Effector CD8-positive, alpha-beta T cell (primary cell): ENCODE measurements around the gene SLC7A11.

Experiments used
- DNase-seq: peaks from one replicate; lab custom pipeline; 2025; lab: John Stamatoyannopoulos, UW
- total RNA-seq, 4 experiments: gene quantifications; one replicate each; lab custom pipeline; 2026; lab: John Stamatoyannopoulos, UW

The SLC7A11 gene
- 0.88 to 9.1 (median 1.8) reads per million in 4 experiments for total RNA-seq

GRCh38 chr4:138242076-138242833 is at the start of gene SLC7A11:
Gene SLC7A11 (minus strand): TSS chr4:138242349. CDS start chr4:138242069, 280 bp downstream.
- DNase-seq = no peak

DNA sequence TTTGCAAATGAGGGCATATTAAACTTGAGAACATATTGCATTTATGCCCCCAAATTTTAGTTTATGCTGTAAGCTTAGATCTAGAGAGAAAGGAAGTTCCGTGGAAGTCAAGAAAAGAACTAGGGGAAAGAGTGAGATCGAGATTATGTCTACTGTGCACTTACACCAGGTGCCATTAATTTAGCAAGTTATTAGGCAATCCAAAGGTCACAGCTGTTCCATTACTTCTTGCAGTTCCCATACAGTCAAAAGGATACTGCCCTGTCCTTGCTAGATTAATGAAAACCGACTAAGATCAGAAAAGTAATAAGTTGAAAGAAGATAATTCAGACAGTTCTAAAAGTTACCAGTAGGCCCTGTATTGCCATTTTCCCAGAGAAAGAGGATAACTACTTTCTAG is 49.3 kb upstream of the SLC7A11 start:
- DNase-seq = no peak

DNA sequence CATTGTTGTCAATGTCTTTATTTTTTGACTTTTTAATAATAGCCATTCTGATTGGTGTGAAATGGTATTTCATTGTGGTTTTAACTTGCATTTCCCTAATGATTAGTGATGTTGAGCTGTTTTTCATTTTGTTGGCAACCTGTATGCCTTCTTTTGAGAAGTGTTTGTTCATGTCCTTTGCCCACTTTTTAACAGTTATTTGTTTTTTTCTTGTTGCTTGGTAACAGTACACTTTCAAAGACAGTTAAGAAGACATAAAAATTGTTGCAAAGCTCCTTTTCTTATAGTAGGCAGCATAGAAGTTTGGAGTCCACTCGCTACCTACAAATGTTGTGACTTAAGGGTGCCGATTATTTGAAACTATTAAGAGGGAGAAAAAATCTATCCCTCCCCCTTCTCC is 48.7 kb upstream of the SLC7A11 start:
- no peak for DNase-seq

DNA sequence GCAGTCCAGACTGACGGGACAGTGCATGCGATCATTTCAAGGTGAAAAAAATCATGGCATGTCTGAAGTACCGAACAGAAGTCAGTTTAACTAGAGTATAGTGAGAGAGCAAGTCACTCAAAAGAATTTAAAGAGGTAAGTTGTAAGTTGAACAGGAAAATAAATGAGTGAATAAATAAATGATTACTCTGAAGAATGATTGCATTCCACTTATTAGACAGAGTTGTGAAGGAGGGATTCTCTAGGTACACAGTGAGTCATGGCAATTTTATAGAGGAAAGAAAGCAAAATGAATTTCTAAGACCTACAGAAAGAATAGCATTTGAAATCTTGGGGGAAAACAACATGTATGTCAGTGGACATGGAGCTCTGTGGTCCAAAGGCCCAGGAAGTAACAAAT is 37.1 kb upstream of the SLC7A11 start:
- DNase-seq = no peak

DNA sequence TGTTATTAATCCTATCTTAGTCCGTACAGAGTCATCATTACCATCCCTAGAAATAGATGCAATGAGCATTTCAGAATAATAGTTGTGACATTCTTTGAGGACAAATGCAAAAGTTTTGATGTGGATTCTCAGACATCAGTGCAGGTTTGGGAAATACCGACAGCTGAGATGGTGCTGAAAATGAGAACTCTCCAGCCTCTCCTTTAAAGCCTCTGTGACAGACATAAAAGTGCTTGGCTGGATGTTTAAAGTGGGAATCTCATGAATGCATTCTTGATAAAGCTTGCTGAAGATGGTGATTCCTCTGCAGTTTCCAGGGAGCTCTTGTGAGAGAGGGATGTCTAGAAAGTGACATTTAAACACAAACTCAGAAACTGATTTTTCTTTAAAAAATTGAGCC is 35.0 kb upstream of the SLC7A11 start:
- DNase-seq = no peak

DNA sequence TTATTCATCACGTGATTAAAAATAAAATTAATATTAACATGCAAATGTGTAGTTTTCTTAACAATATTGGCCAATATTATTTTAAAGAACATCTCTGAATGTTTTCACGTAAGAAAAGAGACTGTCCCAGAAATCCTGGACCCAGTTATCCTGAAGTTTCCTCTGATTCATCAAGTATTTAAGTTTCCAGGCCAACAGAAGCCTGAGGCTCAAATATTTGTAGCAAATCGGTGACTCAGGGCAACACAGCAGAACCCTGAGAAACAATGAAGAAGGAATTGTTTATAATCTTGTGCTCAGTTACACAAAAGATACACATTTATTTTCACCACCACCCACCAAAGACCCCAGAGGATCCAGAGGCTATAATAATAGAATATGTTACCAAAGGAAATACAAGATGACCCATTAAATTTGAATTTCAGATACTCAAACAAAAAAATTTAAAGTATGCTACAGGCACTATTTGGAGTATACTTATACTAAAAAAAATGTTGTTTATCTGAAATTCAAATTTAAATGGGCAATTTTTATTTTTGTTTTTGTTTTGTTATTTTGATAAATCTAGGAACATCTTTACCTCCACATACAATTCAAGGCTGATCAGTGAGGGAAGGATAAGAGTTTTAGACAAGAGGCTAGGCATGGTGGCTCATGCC is 33.9 kb upstream of the SLC7A11 start:
- no peak for DNase-seq

- no peak for DNase-seq
These were observed 33.1 kb upstream of the SLC7A11 start for GRCh38 chr4:138275216-138275615.

GRCh38 chr4:138269175-138269574 is 27.0 kb upstream of the SLC7A11 start:
- no peak for DNase-seq

DNA sequence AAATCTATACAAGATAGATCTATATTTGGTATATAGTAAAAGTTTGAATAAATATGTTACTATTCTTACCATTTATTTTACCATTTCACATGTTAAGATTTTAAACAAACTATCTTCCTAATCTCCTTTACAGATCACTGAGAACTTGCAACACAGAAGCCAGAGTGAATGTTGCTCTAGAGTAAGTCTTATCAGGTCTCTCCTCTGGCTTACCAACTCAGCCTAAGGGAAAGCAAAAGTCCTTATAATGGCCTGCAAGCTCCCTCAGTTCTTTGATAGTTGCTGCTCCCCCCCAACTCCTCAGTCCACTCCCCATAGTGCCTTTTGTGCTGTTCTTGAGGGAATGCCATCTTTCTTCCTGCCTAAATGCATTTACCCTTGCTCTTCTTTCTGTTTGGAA is 25.7 kb upstream of the SLC7A11 start:
- DNase-seq = no peak

GRCh38 chr4:138266948-138267347 is 24.8 kb upstream of the SLC7A11 start:
- DNase-seq = no peak

GRCh38 chr4:138263247-138263816 is 21.2 kb upstream of the SLC7A11 start:
- no peak for DNase-seq

DNA sequence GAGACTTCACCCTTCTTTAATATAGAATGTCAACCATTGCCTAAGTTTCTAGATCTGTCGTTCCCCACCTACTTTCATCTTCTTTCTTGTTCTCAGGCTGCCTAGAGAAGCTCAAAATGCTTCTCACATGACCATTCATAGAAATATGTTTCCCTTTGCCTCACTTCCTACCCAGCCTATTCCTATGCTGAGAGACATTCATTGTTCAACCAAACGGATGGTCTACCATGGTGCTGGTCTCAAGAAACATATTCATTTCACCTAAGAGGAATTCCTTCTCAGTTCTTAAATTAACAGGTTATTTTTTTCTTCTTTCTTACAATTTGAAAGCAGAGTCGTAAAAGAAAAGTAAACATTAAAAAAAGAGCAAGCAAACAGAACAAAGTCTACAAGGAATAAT is 20.3 kb upstream of the SLC7A11 start:
- DNase-seq = no peak

GRCh38 chr4:138262030-138262429 is 19.9 kb upstream of the SLC7A11 start:
- no peak for DNase-seq

DNA sequence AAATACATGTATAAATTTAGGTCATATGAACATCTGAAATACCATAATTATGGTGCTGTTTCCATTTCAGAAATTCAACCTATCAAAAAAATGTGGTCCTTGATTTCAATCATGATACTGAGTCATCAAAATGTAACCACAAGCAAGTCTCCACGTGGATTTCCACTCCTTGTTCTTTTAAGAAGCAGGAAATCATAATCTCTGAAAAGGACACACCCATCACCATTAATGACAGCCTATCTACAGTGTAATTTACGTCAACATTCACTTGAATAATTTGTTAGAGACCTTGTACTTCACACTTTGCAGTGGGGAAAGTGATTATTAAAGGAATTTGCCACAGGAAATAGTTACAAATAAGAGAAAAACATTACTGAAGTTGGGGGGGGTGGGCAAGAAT is 17.7 kb upstream of the SLC7A11 start:
- no peak for DNase-seq

DNA sequence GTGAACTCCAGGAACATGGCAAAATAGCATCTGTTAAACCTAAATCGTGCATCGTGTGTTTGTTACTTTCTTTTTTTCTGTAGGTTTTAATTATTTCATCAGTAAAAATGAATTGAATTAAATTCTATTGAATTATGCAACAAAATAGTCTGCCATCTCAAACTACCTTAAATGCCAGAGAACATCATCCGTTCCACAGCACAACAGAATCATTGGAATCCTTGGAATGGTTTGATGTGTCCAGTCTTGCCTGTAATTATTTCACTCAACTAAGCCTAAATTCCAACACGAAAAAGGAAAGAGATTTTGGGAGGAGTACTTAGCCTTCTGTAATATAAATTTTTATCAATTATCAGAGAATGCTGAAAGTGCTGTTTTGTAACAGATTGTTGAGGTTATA is 17.1 kb upstream of the SLC7A11 start:
- DNase-seq = no peak

- no peak for DNase-seq
These were observed 14.5 kb upstream of the SLC7A11 start for GRCh38 chr4:138256608-138257007.

DNA sequence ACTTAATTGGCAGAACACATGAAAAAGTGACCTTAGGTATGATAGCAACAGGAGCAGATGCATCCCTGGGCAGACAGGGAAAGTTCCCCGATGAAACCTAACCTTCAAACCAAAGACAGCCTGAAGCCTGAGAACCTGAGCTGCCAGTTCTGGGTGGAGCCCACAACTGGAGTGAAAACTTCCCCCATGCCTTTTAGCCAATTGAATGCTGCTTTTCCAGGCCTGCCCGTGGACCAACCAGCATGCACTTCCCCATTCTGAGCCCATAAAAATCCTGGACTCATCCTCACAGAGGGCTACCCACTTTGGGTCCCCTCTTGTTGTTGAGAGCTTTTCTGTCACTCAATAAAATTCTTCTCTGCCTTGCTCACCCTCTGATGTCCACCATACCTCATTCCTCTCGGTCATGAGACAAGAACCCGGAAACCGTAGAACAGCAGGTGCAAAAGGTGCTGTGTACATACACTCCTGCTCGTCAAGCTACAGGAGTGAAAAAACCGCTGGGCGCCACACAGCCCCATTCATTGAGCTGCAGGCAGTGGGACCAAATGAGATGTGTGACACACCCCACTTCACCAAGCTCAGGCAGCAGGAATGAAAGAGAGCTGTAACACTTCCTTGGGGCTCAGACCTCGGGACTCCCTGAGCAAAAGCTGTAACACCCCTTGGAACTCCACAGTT is 13.9 kb upstream of the SLC7A11 start:
- no peak for DNase-seq

GRCh38 chr4:138252551-138252950 is 10.4 kb upstream of the SLC7A11 start:
- DNase-seq = no peak

GRCh38 chr4:138251938-138252337 is 9.8 kb upstream of the SLC7A11 start:
- DNase-seq = no peak

DNA sequence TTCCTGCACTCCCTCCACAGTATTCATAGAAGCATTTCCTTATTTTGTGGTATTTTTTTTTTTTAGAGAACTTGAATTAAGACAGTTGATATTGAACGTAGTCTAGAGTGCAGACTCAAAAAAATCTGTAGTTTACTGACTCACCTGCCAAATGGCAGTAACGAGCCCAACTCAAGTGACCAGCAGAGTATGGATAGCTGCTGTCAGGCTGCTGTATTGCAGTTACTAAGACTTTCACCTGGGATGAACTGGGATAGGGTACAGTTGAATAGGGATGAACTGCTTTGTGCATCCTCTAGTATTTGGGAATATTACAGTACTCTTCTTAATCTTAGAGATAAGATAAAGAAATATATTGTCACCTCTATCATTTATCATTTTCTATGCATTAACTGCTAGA is 7.0 kb upstream of the SLC7A11 start:
- no peak for DNase-seq

DNA sequence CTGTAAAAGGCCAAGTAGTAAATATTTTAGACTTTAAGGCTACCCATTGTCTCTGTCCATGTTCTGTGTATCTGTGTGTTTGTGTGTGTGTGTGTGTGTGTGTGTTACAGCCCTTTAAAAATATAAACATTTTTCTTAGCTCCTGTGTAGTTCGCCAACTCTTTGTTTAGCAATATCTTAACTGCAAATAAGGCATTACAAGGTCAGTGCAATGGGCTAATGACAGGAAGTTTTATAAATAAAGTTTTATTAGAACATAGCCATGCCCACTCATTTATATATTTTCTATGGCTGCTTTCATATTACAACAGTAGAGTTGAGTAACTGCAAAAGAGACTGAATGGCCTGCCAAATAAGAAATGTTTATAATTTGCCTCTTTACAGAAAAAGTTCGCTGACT is 5.9 kb upstream of the SLC7A11 start:
- no peak for DNase-seq

- DNase-seq = no peak
These were observed 5.5 kb upstream of the SLC7A11 start for GRCh38 chr4:138247643-138248042.

DNA sequence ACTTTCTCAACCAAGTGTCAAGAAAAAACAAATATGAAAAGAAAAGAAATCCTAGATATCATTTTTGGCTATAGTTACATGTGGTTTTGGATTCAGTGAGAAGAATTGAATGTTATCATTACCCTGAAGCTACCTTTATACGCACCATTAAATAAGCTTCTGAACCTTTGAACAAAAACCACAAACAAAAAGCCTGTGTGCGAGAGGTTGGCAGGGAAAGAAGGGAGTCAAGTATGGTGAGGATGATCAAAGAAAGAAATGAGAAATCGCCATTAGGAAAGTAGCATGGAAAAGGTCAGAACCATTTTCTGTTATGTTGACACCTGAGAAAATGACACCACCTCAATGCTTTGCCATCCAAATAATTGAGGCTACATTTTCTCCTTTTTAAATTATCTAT is 1.2 kb upstream of the SLC7A11 start:
- DNase-seq = no peak
